Activated naive CD8-positive, alpha-beta T cell treated with anti-CD3 and anti-CD28 coated beads for 36 hours (primary cell): ENCODE data around the gene COL16A1. TPM values are rescaled to one million over a fixed set of nuclear protein-coding genes. Genes with fewer than 3 reads are reported as not detected.

Experiments
- DNase-seq: peaks from one replicate; pipeline ENCODE4 v3.0.0; 2021
- H3K27ac Mint-ChIP-seq: one replicate; pipeline ENCODE4 v1.8.0; 2022; ENCODE audit warnings: mild to moderate bottlenecking, moderate library complexity, mixed read lengths
- H3K27me3 Mint-ChIP-seq: one replicate; pipeline ENCODE4 v1.8.0; 2022; ENCODE audit warnings: mild to moderate bottlenecking, mixed read lengths
- H3K36me3 Mint-ChIP-seq: one replicate; pipeline ENCODE4 v1.8.0; 2021; ENCODE audit warnings: mild to moderate bottlenecking, mixed read lengths
- H3K4me1 Mint-ChIP-seq: one replicate; pipeline ENCODE4 v1.8.0; 2021; ENCODE audit warnings: mixed read lengths
- H3K4me3 Mint-ChIP-seq: one replicate; pipeline ENCODE4 v1.8.0; 2022; ENCODE audit warnings: mild to moderate bottlenecking, moderate library complexity, mixed read lengths
- H3K9me3 Mint-ChIP-seq: one replicate; pipeline ENCODE4 v1.8.0; 2022; ENCODE audit warnings: mixed read lengths
- total RNA-seq, 2 experiments: library from RNA; stranded (reverse); gene quantifications; one replicate each; pipeline ENCODE4 v1.2.3, GENCODE V29; 2021

Gene COL16A1
- total RNA-seq, 2 experiments from 2014 or later, result 0.36 to 0.93 TPM

- Mint-ChIP-seq H3K4me3 (no peak overlapping the region), H3K9me3 (no peaks in the 10 kb centered on the region), H3K36me3 (no peaks in the 10 kb centered on the region), H3K27me3 (peaks cover 14% of the 10 kb centered on the region), H3K4me1 (peaks cover 9% of the 10 kb centered on the region), H3K27ac (no peak overlapping the region)
- DNase-seq, result no peak
Measured at GRCh38 chr1:31672986-31673385, 30.8 kb downstream of the COL16A1 start.

DNA sequence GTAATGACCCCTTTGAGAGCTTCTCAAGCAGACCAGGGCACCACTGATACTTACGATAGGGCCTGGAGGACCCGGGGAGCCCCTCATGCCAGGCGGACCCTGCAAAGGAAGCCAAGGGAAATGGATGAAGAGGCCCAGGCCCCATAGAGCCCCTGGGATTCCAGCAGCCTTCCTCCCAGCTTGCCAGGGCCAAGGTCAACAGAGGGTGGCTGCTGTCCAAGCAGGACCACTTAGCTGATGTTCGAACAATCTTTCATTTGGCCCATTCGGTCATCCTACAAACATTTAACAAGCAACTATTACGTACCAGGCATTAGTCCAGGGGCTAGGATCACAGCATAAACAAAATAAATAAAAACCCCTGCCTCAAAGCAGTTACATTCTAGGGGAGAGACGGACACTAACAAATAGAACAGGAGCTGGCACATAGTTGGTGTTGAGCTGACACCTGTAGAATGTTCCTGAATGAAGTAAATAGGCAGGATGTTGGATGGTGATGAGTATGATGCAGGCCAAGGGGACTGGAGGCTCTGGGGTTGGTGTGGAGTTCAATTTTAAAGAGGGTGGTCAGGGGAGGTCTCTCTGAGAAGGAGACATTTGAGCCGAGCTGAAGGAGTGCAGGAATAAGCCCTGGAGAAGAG lies 32.1 kb downstream of the COL16A1 start:
- peaks cover 9% of the 10 kb centered on the region for H3K4me1 Mint-ChIP-seq
- DNase-seq, result no peak
- H3K9me3 Mint-ChIP-seq, result no peaks in the 10 kb centered on the region
- H3K27me3 Mint-ChIP-seq, result peaks cover 9% of the 10 kb centered on the region
- H3K36me3 Mint-ChIP-seq, result no peaks in the 10 kb centered on the region
- H3K27ac Mint-ChIP-seq, result no peak overlapping the region
- no peak overlapping the region for H3K4me3 Mint-ChIP-seq

- no peak overlapping the region for H3K4me3 Mint-ChIP-seq
- no peak for DNase-seq
- H3K27me3 Mint-ChIP-seq, result peaks cover 9% of the 10 kb centered on the region
- no peaks in the 10 kb centered on the region for H3K36me3 Mint-ChIP-seq
- no peaks in the 10 kb centered on the region for H3K9me3 Mint-ChIP-seq
- peaks cover 9% of the 10 kb centered on the region for H3K4me1 Mint-ChIP-seq
- no peak overlapping the region for H3K27ac Mint-ChIP-seq
Measured at GRCh38 chr1:31671147-31671546, 32.7 kb downstream of the COL16A1 start.

- Mint-ChIP-seq H3K36me3 (no peaks in the 10 kb centered on the region), H3K27me3 (peaks cover 9% of the 10 kb centered on the region), H3K4me3 (peak overlapping the region; percentile 64), H3K27ac (no peak overlapping the region), H3K4me1 (peaks cover 9% of the 10 kb centered on the region), H3K9me3 (no peaks in the 10 kb centered on the region)
- no peak for DNase-seq
Measured at GRCh38 chr1:31670593-31670964, 33.2 kb downstream of the COL16A1 start.

DNA sequence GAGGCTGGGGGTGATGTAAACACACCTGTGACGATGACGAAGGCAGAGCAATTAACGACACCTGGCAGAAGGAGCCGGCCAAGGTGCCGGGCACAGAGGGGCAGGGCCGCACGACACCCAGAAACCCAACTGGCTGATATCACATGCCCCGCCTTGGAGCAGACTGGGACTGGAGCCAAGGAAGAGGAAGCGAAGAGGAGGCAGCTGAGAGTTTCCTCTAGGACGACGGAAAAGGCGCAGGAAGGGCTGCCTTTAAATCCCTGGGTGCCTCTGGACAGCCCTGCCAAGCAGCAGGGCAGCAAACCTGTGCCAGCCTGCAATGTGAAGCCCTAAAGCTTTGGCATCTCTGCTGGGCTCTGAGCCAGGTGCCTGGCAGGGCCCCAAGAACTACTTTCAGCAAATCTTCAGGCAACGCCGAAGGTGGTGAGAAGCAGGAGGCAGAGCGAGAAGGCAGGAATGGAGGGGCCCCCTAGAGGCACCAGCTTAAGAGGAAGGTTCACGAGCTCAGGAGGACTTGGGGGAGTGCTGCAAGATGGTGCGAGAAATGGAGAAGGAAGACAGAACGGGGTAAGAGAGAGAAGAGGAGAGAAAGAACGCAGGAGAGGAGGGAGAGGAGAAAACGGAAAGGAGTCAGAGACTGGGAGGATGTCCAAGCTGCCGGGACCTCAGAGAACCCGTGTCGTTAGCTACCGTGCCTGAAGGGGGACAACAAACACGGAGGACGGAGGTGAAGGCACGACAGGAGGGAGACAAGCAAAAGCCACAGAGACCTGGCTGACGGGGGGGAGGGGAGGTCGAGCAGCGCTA lies 33.8 kb downstream of the COL16A1 start:
- Mint-ChIP-seq H3K4me3 (peak overlapping the region; percentile 64), H3K27ac (no peak overlapping the region)
- peak; percentile 28 for DNase-seq

DNA sequence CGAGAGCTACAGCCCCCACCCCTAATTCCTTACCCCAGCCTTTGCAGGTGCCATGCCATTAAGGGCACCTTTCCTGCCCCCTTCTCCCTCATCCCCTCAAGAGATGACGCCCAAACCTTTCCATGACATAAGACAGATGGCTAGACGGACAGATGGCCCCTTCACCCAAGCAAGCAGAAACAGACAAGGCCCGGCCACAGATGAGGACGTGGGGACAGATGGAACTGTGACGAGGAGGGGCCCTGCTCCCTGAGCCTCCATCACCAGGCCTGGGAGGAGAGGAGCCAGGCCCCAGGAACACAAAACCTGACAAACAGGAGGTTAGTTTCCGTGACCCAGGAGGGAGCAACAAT lies 34.4 kb downstream of the COL16A1 start:
- Mint-ChIP-seq H3K27me3 (peaks cover 9% of the 10 kb centered on the region), H3K9me3 (no peaks in the 10 kb centered on the region), H3K27ac (no peak overlapping the region), H3K4me3 (peak overlapping the region; percentile 19), H3K36me3 (no peaks in the 10 kb centered on the region), H3K4me1 (peaks cover 9% of the 10 kb centered on the region)
- DNase-seq, result no peak

More for the DNA sequence above, 33.8 kb downstream of the COL16A1 start:
- peaks cover 9% of the 10 kb centered on the region for H3K27me3 Mint-ChIP-seq
- H3K9me3 Mint-ChIP-seq, result no peaks in the 10 kb centered on the region
- H3K36me3 Mint-ChIP-seq, result no peaks in the 10 kb centered on the region
- H3K4me1 Mint-ChIP-seq, result peaks cover 9% of the 10 kb centered on the region

DNA sequence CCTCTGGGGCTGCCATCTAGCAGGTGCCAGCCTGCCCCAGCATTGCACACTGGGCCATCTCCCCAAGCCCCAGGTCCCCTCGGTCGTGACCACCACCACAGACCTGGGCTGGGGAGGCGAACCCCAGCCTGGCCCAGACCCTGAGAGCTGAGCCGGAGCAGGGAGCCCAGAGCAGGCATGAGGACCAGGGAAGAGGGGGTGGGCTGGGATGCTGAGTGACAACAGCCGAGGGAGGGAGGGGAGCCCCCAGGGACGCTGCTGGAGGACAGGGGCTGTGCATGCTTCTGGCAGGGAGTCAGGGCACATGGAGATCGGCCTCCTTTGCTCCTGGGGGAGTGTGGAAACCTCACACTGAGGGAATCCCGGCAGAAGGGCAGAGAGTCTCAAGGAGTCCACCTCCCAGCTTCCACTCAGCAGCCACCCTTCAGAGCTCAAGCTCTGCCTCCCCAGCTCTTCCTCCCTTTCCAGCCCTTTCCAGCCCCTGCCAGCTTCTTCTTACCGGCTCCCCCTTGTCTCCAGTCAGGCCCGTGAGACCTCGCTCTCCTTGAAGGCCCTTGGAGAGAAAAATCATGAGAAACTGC lies 35.4 kb downstream of the COL16A1 start:
- peaks cover 9% of the 10 kb centered on the region for H3K4me1 Mint-ChIP-seq
- H3K4me3 Mint-ChIP-seq, result no peak overlapping the region
- peaks cover 9% of the 10 kb centered on the region for H3K27me3 Mint-ChIP-seq
- H3K9me3 Mint-ChIP-seq, result no peaks in the 10 kb centered on the region
- no peak overlapping the region for H3K27ac Mint-ChIP-seq
- DNase-seq, result no peak
- no peaks in the 10 kb centered on the region for H3K36me3 Mint-ChIP-seq

DNA sequence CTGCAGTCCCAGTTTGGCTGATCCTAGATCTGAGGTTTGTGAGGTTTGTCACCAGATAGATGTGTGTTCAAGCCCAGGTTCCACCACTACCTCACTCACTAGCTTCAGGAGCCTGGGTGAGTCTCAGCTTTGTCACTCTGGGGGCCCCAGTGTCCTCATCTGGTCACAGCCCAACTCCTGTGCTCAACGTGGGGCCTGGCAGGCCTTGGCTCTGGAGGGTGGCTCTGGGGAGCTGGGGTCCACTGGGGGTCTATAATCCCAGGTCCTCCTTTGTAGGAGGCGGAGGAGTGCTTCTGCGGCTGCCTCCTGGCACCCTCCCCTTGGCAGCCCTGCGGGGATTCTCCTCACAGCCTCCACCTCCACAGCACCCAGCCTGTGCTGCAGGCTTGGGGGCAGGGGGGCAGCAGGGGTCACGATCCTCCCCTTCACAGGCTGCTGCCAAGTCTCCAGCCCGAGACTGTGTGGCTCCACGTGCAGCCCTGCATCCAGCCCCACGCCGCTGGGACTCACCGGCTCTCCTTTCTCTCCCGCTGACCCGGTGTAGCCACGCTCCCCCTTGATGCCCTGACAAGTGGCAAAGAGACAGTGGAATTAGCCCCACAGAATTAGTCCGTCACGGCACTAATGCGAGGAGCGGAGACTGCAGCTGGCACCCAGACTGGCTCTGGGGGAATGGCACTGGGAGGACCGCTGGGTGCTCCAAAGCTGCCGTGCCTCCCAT lies 36.6 kb downstream of the COL16A1 start:
- Mint-ChIP-seq H3K36me3 (no peaks in the 10 kb centered on the region), H3K27me3 (peaks cover 9% of the 10 kb centered on the region), H3K27ac (no peak overlapping the region), H3K9me3 (no peaks in the 10 kb centered on the region), H3K4me1 (peaks cover 9% of the 10 kb centered on the region), H3K4me3 (no peak overlapping the region)
- no peak for DNase-seq

DNA sequence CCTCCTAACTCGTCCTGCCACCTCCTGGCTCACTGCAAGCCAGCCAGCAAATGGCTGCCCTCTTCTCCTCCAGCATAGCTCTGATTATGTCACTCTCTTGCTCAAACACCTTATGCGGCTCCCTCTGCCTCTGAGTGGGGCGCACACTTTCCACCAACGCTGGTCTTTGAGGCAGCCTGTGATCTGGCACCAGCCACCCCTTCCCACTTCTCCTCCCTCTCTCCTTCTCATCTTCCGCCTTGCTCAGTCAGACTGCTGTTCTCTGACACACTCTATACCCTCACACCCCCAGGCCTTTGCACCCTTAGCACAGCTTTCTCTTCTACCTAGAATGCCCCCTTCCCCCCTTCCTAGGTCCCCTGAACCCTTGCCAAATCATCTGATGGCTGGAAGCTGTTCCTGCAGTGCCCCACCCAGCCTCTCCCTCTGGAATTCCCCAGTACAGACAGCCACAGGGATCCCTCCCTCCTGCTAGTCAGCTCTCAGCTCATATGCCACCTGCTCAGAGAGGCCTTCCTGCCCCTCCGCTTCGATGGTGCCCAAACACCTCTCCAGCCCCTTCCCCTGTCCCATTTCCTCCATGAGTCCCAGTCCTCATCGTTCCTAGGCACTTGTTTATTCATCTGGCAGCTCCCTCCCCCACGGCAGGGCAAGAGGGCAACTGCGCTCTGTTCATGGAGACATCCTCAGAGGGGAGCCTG lies 37.4 kb downstream of the COL16A1 start:
- Mint-ChIP-seq H3K9me3 (no peaks in the 10 kb centered on the region), H3K27ac (no peak overlapping the region), H3K4me3 (no peak overlapping the region), H3K36me3 (no peaks in the 10 kb centered on the region), H3K27me3 (peaks cover 9% of the 10 kb centered on the region), H3K4me1 (peaks cover 9% of the 10 kb centered on the region)
- no peak for DNase-seq

DNA sequence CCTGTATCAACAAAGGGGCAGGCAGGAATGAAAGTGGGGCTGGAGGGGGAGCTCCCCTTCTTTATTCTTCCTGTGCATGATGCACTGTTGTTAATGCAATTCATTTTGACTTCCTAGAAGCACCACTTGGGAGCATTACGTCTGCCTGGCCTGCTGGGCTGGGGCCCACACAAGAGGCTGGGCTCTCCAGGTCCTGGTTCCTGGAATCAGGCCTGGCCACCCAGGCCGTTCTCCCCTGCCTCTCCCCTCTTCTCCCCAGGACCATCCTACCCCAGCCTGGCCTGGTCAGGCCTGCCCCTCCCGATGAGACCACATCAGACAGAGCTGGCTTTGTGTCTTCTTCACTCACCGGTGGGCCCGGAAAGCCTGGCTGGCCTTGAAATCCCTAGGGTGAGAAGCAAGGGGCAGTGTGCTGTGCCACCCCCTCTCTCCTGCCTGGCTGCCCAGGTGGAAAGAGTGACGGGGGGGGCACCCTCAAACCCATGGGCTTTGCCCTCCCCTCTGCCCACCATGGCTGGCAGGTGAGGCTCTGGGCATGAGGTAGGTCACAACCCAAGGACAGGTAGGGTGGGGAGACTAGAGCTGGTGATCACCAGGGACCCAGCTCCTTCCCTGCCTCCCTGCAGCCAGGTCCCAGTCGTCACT lies 38.5 kb downstream of the COL16A1 start:
- no peak overlapping the region for H3K4me3 Mint-ChIP-seq
- no peaks in the 10 kb centered on the region for H3K36me3 Mint-ChIP-seq
- peaks cover 4% of the 10 kb centered on the region for H3K27me3 Mint-ChIP-seq
- H3K4me1 Mint-ChIP-seq, result peaks cover 8% of the 10 kb centered on the region
- no peak overlapping the region for H3K27ac Mint-ChIP-seq
- H3K9me3 Mint-ChIP-seq, result no peaks in the 10 kb centered on the region
- DNase-seq, result no peak

DNA sequence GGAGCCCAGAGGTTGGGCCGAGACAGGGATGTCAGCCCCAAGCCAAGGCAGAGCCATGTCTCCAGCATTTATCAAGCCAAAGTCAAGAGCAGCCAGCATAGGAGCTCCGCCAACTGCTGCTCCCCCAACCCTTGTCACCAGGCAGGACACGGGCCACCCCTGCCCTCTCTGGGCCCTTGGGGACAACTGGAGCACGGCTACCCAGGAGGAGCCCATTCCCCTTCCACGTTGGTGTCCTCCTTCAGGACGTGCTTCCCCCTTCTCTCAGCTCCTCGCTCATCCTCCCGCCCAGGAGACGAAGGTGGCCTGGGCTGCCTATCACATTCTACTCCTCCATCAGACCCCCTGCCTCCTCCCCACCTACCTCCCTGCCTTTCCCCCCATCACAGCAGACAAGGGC lies 39.3 kb downstream of the COL16A1 start:
- no peaks in the 10 kb centered on the region for H3K36me3 Mint-ChIP-seq
- no peak for DNase-seq
- no peaks in the 10 kb centered on the region for H3K27me3 Mint-ChIP-seq
- peaks cover under 1% of the 10 kb centered on the region for H3K4me1 Mint-ChIP-seq
- H3K27ac Mint-ChIP-seq, result no peak overlapping the region
- no peaks in the 10 kb centered on the region for H3K9me3 Mint-ChIP-seq
- no peak overlapping the region for H3K4me3 Mint-ChIP-seq

DNA sequence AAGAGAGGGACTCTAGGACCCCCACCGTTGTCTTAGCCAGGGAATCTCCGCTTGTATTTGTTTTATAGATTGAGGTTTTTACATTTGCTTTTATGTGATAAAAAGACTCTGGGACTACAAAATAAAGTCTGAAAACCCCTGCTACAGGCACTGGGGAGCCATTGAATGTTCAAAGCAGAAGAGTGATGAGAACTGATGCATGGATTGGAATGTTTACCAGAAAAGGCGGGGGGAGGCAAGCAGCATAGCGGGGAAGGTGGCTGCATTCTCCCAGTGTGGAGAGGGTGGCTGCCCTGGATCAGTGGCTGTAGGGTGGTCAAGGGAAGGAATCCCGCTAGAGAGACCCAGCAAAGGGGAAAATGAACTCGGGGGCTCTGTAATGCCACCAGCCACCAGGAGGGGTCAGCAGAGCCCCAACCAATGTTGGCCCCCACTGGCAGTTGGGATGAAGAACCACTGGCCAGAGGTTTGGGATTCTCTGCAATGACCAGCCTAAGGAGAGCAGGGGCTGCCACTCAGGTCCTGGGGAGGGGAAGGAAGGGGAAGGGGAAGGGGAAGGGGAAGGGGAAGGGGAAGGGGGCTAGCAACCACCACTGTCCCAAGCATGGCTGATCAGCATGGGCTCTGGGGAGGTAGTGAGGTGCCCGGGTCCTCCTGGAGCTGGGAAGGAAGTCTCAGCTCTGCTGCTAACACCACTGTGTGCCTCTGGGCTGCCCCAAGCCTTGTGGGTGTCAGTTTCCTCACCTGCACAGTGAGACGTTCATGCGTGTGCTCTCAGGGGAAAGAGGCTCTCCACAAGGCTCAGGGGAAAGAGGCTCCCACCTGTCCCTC lies 40.0 kb downstream of the COL16A1 start:
- DNase-seq, result peak; percentile 55
- Mint-ChIP-seq H3K36me3 (no peaks in the 10 kb centered on the region), H3K4me3 (no peak overlapping the region), H3K27me3 (no peaks in the 10 kb centered on the region), H3K27ac (no peak overlapping the region), H3K9me3 (no peaks in the 10 kb centered on the region), H3K4me1 (no peaks in the 10 kb centered on the region)

GRCh38 chr1:31662463-31662862 lies 41.4 kb downstream of the COL16A1 start:
- Mint-ChIP-seq H3K36me3 (no peaks in the 10 kb centered on the region), H3K27ac (no peak overlapping the region)

DNA sequence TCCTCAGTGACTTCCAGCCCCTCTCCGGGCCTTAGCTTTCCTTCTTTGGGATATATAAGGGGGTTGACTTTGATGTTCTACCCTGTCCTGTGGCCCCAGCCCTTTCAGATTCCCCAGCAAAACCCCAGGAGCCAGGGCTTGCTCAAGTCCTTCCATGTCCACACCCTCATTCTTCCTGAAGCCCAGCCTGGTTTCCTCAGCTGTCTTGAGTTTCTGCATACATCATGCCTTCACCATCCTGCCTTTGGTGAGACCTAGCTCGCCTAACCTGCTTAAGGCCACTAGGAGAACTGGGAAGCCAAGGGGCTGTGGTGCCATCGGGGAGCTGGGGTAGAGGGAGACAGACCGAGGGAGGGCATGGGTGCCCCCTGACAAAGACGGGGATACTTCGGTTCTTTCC lies 42.0 kb downstream of the COL16A1 start:
- Mint-ChIP-seq H3K27ac (no peak overlapping the region), H3K4me1 (no peaks in the 10 kb centered on the region), H3K36me3 (no peaks in the 10 kb centered on the region), H3K4me3 (no peak overlapping the region), H3K9me3 (no peaks in the 10 kb centered on the region), H3K27me3 (no peaks in the 10 kb centered on the region)
- DNase-seq, result no peak

More at GRCh38 chr1:31662463-31662862, 41.4 kb downstream of the COL16A1 start:
- no peak for DNase-seq
- H3K4me1 Mint-ChIP-seq, result no peaks in the 10 kb centered on the region
- no peaks in the 10 kb centered on the region for H3K9me3 Mint-ChIP-seq
- H3K4me3 Mint-ChIP-seq, result no peak overlapping the region
- no peaks in the 10 kb centered on the region for H3K27me3 Mint-ChIP-seq
